Stimulated activated CD8-positive, alpha-beta memory T cell treated with anti-CD3 and anti-CD28 coated beads, Interleukin-7, amount 100 ng/mL, for 4 hours (primary cell): ENCODE results near the gene TIMP3.

Experiments used
- DNase-seq, 2 donors: peaks; one replicate each; pipeline ENCODE4 v3.0.0-alpha.2; 2020; ENCODE audit warnings: low read depth in 2 of 2

TIMP3 gene

DNA sequence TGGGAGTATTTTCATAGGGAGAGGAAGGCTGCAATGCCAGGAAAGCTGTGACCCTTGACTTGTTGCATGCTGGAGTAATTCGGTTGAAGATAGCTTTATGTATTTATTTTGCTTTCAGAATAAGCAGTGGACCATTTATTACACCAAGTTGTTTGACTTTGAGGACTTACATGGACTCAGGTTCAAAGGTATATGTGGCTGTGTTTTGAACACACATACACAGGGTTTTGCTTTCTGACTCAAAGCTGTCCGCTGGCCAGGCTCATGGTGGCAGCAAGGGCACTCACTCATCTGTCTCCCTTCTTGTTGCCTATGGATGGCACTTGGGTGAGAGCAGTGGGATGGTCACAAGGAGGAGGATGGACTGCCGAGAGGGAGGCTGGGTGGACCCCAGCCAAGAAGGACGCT, 6.5 kb downstream of the TIMP3 start:
- no peak for DNase-seq

DNA sequence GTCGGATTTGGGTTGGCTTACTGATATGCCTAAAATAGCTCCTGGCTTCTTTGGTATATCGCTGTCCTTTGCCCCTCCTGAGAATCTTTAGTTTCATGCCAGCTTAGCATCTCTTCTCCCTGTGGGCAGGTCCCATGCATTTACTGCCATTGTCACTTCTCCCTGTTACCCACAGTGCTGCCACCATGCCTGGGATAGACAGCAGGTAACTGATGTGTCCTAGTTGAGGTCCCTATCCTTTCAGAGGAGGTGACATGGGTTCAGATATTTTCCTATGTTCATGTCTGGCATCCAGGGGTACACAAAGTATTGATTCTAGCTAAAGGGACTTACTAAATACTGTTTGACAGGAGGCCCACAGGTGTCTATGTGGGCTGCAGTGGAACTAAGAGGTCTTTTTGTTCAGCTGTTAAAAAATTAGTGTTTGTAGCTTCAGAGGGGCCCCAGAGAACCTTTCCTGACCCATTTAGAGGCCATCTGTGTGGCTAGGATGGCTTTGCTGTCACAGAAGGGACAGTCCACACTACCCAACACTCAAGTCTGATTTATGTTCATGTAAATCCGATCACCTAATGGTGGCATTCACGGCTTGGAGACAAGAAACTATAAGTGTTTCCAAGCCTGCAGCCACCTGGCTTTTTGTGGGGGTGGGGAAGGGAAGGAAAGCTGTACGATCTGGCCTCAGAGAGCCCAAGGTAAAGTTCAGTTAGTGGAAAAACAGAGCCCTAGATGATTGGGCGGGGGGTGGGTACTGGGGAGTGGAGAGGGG, 8.5 kb downstream of the TIMP3 start:
- no peak for DNase-seq

DNA sequence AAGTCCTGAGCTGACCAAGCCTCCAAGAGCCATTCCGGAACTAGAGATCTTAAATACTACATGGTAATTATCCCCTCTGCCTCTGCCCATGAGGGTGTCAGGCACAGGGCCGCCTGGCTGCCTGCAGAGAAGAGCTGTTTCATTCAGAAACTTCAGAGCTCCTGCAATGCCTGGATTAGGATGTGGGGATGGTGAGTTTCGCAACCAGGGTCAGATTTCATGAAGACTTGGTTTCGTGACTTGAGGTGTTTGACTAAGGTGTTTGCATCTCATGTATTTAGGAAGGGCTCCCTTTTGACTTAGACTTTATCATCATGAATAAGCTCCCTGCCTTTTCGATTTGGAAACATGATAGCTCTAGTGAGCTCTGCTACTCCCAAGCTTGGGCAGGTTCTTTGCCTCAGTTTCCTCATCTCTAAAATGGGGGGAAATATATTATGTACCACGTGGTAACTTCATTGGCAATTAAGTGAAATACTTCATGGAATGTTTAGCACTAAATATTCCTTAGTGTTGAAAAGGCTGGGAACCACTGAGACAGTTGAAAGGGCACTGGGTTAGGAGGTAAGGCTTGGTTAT, 9.1 kb downstream of the TIMP3 start:
- no peak for DNase-seq

DNA sequence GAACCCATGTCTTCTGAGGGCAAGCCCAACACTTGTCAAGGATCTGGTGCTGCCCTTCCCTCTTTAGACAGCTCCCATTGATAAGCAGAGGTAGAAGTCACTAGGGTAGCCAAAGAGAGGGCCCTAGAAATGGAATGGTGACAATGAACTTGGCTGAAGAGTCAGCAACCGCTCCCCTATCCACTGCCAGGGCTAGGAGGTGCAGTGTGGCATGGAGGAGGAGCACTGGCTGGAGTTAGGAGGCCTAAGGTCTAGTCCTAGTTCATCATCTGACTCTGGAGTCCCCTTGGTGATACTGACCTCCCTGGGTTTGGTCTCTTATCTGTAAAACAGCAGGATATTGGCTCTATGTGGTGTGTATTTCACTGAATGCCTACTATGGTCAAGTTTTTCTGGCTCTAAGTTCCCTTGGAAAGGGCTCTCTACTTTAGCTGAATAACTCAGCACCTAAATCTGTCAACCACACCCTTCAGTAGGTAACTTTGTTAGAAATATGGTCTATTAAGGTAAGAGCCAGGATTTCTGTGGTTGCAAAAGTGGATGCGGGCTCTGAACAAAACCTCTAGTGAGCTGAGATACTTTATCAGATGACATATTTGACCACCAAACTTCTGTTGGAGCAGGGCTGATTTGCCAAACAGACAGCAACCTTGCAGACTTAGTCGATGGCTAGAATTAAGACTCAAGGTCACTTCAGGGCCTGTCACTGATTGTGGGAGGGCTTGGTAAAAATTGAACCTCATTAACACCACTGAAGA, 10.5 kb downstream of the TIMP3 start:
- DNase-seq: no peak

DNA sequence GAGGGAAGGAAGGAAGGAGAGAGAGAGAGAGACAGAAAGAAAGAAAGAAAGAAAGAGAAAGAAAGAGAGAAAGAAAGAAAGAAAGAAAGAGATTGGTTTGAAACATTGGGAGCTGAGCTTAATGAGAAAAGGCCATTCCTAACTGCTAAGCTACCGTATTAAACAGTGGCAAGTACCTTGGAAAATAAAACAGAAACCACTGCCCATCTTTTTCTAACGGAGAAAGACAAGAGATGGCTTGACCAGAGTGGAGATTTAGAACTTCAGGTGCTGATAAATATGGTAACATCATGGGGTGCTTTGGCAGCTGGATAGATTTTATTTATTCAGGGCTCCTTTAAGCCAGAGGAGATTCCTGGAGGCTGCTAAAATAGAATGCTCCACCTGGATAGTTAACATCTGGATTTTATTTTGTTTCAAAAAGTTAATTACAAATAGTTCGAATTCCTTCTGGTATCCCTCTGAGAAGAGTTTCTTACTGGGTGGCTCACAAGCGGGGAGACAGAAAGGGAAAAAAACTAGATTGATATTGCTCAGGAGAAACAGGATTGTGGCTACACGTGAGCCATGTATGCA, 12.9 kb downstream of the TIMP3 start:
- no peak for DNase-seq

DNA sequence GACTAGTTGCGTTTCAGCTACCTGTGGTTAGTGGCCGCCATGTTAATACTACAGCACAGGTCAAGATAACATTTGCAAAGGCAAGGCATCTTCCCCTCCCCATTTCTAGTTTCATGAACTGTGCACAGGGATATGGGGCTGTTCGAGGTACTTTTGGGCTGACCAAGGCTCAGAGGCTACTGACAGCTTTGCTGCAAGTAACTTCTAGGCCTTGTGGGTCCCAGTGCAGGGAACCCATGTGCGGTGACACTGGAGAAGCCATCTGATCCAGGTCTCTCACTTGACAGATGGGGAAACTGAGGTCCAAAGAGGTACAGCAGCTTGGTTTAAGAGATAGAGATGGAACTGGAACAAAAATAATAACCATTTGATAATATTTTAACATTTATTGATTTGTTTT, 13.6 kb downstream of the TIMP3 start:
- DNase-seq: no peak

DNA sequence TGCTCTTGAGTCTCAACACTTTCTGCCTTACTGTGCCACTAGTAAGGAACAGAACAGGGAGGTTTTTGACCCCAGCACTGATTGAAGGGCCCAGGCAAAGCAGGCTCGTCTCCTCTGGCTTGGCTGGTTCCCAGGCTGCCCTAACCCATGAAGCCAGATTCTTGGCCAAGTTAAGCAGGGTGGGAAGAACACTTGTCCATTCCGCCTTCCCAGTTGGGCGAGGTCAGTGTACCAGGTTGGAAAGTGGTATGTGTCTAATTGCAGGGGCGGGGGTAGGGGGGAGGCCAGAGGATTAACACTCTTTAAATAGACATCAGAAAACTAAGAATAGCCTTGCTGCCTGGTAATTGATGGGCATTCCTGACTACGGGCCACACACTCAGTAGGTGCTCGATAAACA, 14.4 kb downstream of the TIMP3 start:
- DNase-seq: no peak

DNA sequence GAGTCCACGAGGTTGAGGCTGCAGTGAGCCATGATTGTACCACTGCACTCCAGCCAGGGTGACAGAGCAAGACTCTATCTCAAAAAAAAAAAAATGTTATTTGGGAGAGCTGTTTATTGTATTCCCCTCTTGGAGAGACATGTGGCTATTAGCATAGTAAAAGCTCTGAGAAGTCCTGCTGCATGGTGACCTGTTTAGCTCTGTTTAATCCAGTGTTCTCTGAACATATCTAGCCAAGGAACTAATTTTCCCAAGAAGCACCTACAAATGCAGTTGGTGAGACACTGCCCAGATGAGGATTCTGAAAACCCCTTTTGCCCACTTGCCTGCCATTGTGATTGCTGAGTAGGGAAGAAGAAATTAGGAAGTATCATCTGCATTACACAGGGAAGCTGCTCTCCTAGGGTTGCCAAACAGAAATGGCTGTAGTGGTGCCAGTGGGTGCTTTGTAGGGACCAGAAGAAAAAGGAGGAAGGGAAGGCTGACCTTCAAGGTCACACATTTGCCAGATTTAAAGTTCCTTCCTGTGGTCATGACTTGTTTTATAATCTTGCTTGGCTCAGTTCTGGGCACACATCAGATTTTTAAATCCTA, 15.7 kb downstream of the TIMP3 start:
- DNase-seq: no peak

DNA sequence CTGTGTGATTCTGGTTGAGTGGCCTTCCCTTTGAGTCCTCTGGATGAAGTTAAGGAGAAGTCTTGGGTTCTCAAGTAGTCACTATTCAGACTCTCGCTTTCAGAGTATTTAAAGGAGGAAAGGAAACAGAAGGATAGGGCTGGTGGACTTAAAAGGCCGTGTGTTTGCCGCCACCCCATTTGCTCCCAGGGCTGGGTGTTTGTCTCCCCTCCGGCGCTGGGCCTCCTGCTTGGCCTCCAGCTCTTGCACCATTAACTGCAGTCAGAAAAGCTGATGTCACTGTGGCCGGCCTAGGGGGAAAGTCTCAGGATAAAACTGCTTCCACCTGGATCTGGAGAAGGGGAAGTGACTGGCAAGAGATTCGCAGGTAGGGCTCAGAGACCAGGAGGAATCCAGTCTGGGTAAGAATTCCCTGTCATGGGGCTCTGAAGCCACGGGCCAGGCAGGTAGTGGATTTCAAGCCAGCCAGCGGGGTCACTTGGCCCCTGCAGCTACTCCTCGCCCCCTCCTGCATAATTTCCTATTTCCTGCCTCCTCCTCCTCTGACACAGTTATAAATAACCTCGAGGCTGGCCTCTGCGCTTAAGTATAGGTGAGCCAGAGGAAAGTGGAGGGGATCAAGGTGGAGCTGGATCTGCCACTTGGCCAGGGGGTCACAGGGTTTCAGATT, 17.1 kb downstream of the TIMP3 start:
- no peak for DNase-seq

DNA sequence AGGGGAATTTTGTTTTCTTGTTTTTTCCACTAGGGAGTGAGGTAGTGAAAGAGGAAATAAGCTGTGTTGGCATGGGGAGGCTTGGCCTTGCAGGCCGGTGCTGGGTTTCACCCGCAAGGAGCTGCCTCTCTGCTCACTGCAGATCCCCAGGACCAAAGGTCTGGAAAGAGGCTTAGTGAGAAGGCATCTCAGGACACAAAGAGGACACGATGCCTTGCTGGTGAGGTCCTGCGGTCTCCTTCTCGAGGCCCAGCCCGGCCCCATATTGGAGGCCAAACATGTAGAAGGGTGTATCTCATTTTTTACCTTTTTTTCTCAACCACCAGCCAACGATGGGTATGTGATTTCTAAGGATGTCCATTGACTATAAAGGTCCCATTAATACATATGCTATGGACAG, 17.6 kb downstream of the TIMP3 start:
- DNase-seq: no peak

DNA sequence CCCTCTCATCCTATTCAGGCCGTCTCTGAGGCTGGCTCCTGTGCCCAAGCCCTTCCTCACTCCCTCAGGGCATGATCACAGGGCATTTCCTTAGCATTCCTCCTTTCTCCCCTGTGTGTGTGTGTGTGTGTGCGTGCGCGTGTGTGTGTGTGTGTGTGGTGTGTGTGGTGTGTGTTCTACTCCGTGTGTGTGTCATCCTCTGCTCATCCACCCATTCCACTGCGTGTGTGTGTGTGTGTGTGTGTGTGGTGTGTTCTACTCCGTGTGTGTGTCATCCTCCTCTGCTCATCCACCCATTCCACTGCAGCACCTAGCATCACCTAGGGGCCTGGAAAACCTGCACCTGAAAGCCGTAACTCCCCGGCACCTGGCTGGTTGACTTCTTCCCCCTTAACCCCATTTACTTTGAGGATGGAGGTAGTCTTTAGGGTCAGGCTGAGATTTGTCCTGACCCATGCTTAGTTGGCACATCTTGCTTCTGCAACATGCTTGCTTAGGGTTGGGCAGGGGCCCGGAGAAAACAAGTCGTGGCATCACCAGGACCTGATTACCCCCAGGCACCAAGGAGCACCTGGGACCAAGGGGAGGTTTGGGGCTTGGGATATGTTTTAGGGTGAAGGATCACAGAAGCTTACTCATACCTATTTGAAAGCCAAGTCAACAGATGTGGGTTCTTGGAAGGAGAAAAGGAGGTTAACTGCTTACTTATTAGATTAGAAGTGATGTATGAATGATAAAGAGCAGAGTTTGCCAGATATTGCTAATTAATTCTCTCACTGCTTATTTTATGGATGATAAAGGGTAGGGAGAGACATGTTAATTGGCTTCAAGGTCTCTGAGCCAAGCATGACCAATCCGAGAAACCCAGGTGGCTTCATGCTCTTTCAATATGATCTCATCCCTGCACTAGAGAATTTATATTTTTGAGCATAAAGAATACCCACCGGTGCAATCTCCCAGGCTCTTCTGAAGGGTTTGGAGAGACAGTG, 18.9 kb downstream of the TIMP3 start:
- DNase-seq: no peak

DNA sequence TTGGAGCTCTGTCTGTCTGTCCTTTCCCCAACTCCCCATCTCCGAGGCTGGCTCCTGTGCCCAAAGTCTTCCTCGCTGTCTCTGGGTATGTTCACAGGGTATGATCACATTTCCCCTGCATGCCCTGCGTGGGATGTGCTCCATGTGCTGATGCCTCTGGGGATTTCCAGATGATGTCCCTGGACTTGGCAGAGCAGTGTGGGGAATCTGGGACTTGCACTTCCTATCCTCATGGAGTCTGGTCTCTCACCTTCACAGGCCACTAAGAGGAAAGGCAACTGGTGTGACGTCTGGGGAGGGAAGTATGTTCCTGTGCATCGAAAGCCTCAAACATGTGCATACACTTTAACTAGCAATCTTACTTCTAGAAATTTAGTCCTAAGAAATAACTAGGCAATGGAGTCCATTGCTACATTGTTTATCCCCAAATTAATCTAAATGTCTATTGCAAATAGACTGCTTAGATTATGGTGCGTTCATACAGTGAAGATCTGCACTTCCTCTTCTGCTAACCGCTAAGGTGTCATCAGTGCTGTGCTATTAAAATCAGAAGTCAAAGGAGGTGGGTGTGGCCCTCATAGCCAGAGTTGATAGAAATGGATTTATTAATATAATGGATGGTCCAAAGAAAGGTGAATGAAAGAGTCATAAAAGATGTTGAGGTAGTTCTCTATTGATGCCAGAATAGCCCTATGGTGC, 20.8 kb downstream of the TIMP3 start:
- no peak for DNase-seq

DNA sequence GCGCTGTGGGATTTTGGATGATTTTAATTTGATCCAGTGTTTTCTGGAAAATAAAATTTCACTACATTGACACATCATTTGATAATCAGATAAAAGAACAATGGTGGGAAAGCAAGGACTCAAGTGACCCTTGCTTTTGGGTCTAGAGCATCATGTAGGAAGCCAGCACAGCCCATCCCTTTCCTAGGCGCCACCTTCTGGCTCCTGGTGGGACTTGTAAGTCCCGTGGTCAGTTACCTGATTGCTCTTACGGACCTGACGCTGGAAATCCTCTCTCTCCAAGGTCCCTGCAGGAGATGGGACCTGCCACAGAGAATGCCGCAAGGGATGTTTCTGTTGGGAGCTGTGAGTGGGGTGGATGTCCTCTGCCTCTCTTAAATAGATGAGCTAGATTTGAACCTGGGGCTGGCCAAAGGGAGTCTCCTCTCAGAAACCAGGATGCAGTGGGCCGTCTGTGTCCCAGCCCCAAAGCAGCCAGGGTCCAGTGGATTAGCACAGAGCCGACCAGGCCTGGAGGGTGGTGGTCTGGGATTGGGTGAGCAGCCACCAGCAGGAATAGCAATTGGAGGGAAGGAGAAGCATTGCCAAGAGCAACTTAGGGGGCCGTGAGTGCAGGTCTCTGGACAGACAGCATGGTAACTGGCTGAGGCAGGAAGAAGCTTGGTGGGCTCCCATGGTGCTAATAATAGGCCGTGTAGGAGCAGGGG, 21.7 kb downstream of the TIMP3 start:
- no peak for DNase-seq

DNA sequence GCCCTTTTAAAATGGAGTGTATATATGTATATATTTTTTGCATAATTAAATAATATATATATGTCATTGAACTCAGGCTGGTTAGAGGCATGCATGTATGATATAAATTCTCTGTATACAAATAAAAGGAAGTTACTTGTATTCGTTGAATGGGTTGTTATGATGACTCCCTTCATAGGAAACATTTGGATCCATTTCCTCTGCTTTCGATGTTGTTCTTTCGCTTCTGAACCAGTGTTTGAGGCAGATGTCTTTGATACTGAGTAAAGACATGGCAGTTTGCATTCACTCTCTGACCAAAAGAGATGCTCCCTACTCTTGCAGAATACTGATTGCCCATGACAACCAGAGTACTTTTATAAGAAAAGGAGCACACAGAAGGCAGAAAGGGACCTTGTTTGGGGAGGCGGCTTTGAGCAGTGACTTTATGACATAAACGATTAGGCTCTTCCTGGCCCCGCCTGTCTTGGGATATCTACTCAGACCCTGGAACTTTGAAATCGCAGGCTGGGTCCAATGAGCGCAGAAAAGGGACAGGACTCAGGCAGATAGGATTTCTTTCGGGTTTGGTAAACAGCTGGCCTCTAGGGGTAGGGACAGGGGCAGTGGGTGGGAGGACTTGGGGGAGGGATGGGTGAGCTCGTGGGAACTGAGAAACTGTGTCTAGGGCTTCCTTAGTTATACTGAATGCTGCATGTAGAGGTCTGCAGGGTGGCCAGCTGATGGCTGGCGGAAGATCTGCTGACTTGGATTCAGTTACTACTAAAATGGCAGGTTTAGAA, 23.2 kb downstream of the TIMP3 start:
- no peak for DNase-seq

DNA sequence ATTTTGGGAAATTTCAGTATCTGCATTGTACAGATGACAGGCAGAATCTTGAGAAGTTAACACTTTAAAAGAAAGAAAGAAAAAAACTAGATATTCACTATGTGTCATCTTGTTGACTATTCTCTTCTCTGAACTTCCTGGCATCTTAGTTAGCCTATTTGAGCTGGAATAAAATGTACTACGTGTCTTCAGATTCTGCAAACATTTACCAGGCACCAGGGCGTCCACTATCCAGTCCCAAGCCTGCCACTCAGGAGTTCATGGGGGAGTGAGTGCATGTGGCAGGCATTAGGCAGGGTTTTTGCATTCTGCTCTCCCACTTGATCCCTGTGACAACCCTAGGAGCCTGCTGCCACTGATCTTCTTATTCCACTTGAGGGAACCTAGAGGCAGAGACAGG, 25.0 kb downstream of the TIMP3 start:
- DNase-seq: no peak

DNA sequence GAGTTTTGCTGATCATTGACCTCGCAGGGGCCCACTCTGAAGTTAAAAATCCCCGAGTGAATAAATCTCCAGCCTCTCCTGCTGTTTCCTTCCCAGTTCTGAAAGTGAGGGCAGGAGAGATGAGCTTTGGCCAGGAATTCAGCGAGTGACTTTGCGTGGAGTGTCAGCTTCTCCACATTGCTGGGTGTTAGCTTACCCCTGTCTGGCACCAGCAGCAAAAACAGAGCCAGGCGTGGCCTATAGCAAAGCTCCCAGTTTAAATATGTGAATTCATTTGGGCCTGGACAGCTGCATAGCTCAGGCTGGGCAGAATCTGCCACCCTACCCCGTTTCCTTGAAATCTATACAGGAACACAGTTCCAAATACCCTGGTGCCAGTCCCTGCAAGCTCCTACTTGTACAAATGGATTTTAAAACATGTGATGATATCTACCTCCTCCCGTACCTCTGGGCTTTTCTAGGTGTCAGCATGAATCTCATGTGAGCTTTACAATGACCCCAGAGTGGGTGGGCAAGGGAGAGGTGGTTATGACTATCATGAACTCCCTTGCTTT, 25.6 kb downstream of the TIMP3 start:
- DNase-seq: no peak

DNA sequence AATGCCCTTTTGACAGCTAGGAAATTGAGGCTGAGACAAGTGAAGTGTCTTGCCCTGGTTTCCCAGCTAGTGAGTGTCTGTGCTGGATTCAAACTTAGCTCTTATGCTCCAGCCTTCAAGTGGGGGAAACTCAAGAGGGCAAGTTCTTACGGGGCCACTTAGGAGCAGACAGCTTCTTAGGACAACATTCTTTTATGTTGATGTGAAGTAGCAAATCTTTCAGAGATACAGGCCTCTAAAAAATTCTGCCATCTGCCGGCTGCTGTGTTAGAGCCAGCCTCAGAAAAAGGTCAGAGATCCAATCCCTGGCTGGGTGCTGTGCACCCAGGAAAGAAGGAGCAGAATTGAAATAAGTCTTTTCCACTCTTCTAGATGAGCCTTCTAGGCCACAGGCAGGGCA, 26.6 kb downstream of the TIMP3 start:
- DNase-seq: no peak

DNA sequence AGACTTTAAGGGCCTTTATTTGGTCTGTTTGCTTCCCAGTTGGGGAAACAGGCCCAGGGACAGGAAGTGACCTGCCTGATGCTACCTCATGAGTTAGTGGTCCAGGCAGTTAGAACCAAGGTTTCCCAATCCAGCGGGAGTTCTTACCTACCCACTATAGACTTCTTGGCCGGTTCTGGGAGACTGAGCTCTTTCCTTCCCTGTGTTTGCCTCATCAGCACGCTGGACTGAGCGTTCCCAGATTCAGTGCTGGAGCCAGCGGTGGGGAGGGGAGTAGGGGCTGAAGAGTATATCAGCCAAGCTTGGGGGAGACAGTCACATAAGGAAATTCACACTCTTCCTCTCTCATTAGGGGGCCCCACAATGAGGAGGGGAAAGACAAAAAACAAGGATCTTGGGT, 27.1 kb downstream of the TIMP3 start:
- DNase-seq: no peak
